Mesothelial cell of epicardium (in vitro differentiated cells): ENCODE results near the gene OR2A5. TPM values are rescaled to one million over a fixed set of nuclear protein-coding genes. Genes with fewer than 3 reads are reported as not detected.

Experiments
- DNase-seq, 2 experiments: peaks; one replicate each; pipeline ENCODE4 v3.0.0; 2021; ENCODE audit warnings: low spot score in 2 of 2; ENCODE audit not compliant: unreplicated experiment in 2 of 2
- H3K27ac Mint-ChIP-seq: 2 replicates; pipeline ENCODE4 v1.8.0; 2021; ENCODE audit warnings: mixed read lengths
- H3K27me3 Mint-ChIP-seq: 2 replicates; pipeline ENCODE4 v1.8.0; 2021; ENCODE audit warnings: low read depth, mixed read lengths
- H3K36me3 Mint-ChIP-seq: 2 replicates; pipeline ENCODE4 v1.8.0; 2021; ENCODE audit warnings: mixed read lengths
- H3K4me1 Mint-ChIP-seq: 2 replicates; pipeline ENCODE4 v1.8.0; 2021; ENCODE audit warnings: mixed read lengths
- H3K4me3 Mint-ChIP-seq: 2 replicates; pipeline ENCODE4 v1.8.0; 2021; ENCODE audit warnings: mild to moderate bottlenecking, moderate library complexity, mixed read lengths
- H3K9me3 Mint-ChIP-seq: 2 replicates; pipeline ENCODE4 v1.8.0; 2021; ENCODE audit warnings: mixed read lengths
- CTCF ChIP-seq: fragments of 200-600 bp; sonication (generic); IDR thresholded peaks from one replicate; pipeline ENCODE4 v1.5.0; 2021; ENCODE audit warnings: antibody characterized with exemption; ENCODE audit not compliant: unreplicated experiment
- total RNA-seq: library from RNA; stranded (reverse); gene quantifications from 3 replicates; pipeline ENCODE4 v1.2.1, GENCODE V29; 2021

Gene OR2A5
- total RNA-seq: not detected in 3 replicates

- Mint-ChIP-seq H3K36me3 (no peaks in the 10 kb centered on the region), H3K4me1 (peaks cover 6% of the 10 kb centered on the region), H3K4me3 (no peak within 1 kb of the TSS), H3K9me3 (no peaks in the 10 kb centered on the region), H3K27me3 (peaks cover 7% of the 10 kb centered on the region), H3K27ac (no peak within 1 kb of the TSS)
- DNase-seq: no peak
- TF ChIP-seq CTCF: no peak
Measured at GRCh38 chr7:144048648-144049047, at the start of gene OR2A5. TSS of gene OR2A5 (plus strand) at chr7:144048948. CDS start at chr7:144050402, 1,454 bp downstream.

GRCh38 chr7:144000020-144000419 lies 48.7 kb upstream of the OR2A5 start, which contains the start of gene OR6B1:
TSS of gene OR6B1 (plus strand) at chr7:144000320. CDS start at chr7:144003997, 3,677 bp downstream.
- no peak for TF ChIP-seq CTCF

GRCh38 chr7:144001543-144001942 lies 47.2 kb upstream of the OR2A5 start:
- H3K27ac Mint-ChIP-seq: no peak overlapping the region
- no peak for DNase-seq
- H3K4me1 Mint-ChIP-seq: no peaks in the 10 kb centered on the region
- no peaks in the 10 kb centered on the region for H3K36me3 Mint-ChIP-seq
- H3K27me3 Mint-ChIP-seq: peaks cover 6% of the 10 kb centered on the region
- no peak for TF ChIP-seq CTCF
- no peak overlapping the region for H3K4me3 Mint-ChIP-seq
- H3K9me3 Mint-ChIP-seq: no peaks in the 10 kb centered on the region

More at GRCh38 chr7:144000020-144000419, 48.7 kb upstream of the OR2A5 start, which contains the start of gene OR6B1:
- H3K27me3 Mint-ChIP-seq: peaks cover 6% of the 10 kb centered on the region
- no peak for DNase-seq
- no peaks in the 10 kb centered on the region for H3K36me3 Mint-ChIP-seq
- no peaks in the 10 kb centered on the region for H3K9me3 Mint-ChIP-seq
- no peak within 1 kb of the TSS for H3K4me3 Mint-ChIP-seq
- H3K27ac Mint-ChIP-seq: no peak within 1 kb of the TSS
- H3K4me1 Mint-ChIP-seq: no peaks in the 10 kb centered on the region

GRCh38 chr7:144004703-144005102 lies 44.0 kb upstream of the OR2A5 start:
- Mint-ChIP-seq H3K9me3 (peaks cover 15% of the 10 kb centered on the region), H3K27me3 (peaks cover 6% of the 10 kb centered on the region), H3K36me3 (peaks cover 1% of the 10 kb centered on the region), H3K4me3 (no peak overlapping the region), H3K27ac (no peak overlapping the region), H3K4me1 (no peaks in the 10 kb centered on the region)
- DNase-seq: no peak
- TF ChIP-seq CTCF: no peak

- peaks cover 3% of the 10 kb centered on the region for H3K27me3 Mint-ChIP-seq
- peaks cover 1% of the 10 kb centered on the region for H3K36me3 Mint-ChIP-seq
- peaks cover 27% of the 10 kb centered on the region for H3K9me3 Mint-ChIP-seq
- no peaks in the 10 kb centered on the region for H3K4me1 Mint-ChIP-seq
- no peak overlapping the region for H3K27ac Mint-ChIP-seq
- DNase-seq: no peak
- TF ChIP-seq CTCF: no peak
- H3K4me3 Mint-ChIP-seq: no peak overlapping the region
Measured at GRCh38 chr7:144006029-144006691, 42.6 kb upstream of the OR2A5 start.
